GM18505 (cell line): ENCODE results near the gene KRTAP6-1.

Experiments
- ATAC-seq: cut with Tn5 transposase; IDR thresholded peaks from one replicate; pipeline ENCODE4 v1.9.1; 2021; ENCODE audit not compliant: unreplicated experiment
- POLR2A ChIP-seq: IDR thresholded peaks from 4 replicates; pipeline ENCODE4 v1.6.1; 2011; ENCODE audit warnings: borderline replicate concordance; ENCODE audit not compliant: insufficient read depth, insufficient read length; ENCODE audit errors: extremely low read depth

The KRTAP6-1 gene

DNA sequence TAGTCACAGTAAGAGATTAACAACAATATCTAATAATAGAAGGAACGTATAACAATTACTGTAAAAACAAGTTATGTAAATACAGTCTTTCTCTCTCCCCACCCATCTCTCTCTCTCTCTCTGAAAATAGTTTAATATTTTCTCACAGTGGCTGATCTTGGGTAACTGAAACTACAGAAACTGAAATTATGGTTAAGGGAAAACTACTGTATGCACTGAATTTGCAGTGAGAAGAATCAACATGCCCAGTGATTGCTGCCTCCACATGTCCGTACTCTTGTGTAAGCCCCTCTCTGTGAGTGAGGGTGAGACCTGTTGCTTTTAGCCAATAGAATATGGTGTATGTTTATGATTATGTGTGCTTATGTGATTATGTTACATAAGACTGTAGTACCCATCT is 1.6 kb downstream of the KRTAP6-1 start:
- TF ChIP-seq POLR2A = no peak
- ATAC-seq = no peak

- no peak for ATAC-seq
Observed at GRCh38 chr21:30605968-30606367, 7.8 kb downstream of the KRTAP6-1 start.

GRCh38 chr21:30600787-30601186 is 12.9 kb downstream of the KRTAP6-1 start, which contains the start of gene KRTAP22-1:
Gene KRTAP22-1 (plus strand): TSS chr21:30601087.
- no peak for TF ChIP-seq POLR2A
- ATAC-seq = no peak

More at GRCh38 chr21:30605968-30606367, 7.8 kb downstream of the KRTAP6-1 start:
- TF ChIP-seq POLR2A = no peak

GRCh38 chr21:30598802-30599201 is 14.9 kb downstream of the KRTAP6-1 start, which contains the start of gene KRTAP6-2:
Gene KRTAP6-2 (minus strand): TSS chr21:30598902. CDS start chr21:30598874, 28 bp downstream.
- no peak for TF ChIP-seq POLR2A
- no peak for ATAC-seq

DNA sequence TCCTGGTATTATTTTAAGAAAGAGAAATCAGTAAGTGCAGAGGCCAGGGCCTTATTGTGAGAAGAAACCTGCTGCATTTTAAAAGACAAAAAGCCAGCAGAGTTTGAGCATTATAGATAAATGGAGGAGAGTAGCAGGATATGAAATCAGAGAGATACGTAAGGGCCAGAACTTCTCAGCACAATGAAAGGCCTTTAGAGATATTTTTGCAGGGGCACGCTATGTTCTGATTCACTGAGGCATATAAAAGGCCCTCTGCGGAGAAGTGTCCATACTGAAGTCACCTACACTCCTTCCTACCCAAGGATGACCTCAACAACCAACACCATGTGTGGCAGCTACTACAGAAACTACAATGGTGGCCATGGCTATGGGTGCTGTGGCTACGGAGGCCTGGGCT is 21.6 kb downstream of the KRTAP6-1 start, which contains the start of gene KRTAP6-3:
KRTAP6-3 (plus strand) TSS at position 301 of the 400 bp plus-strand sequence; CDS start at position 307, 6 bp downstream.
- no peak for TF ChIP-seq POLR2A
- no peak for ATAC-seq

GRCh38 chr21:30590297-30590696 is 23.4 kb downstream of the KRTAP6-1 start, which contains the start of gene KRTAP22-2:
Gene KRTAP22-2 (minus strand): TSS chr21:30590397.
- no peak for ATAC-seq
- TF ChIP-seq POLR2A = no peak

DNA sequence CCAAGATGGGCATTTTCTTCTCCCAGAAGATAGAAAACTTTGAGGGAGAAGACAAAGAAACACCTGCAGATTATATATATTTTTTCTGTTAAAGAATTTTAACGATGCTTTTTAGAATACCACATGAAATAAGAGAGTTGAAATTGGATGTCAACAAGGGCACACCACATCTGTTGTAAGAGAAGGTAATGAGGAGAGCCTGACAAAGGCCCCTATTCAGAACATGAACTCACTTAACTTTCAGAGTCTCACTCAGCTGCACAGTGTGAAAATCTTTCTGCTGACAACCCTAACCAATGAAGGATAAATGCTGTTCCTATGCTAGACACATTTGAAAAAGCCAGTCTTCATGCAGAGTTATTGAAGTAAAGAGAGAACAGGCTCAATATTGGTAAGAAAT is 30.9 kb downstream of the KRTAP6-1 start:
- no peak for ATAC-seq
- TF ChIP-seq POLR2A = no peak

GRCh38 chr21:30580132-30580531 is 33.6 kb downstream of the KRTAP6-1 start:
- no peak for TF ChIP-seq POLR2A
- no peak for ATAC-seq

DNA sequence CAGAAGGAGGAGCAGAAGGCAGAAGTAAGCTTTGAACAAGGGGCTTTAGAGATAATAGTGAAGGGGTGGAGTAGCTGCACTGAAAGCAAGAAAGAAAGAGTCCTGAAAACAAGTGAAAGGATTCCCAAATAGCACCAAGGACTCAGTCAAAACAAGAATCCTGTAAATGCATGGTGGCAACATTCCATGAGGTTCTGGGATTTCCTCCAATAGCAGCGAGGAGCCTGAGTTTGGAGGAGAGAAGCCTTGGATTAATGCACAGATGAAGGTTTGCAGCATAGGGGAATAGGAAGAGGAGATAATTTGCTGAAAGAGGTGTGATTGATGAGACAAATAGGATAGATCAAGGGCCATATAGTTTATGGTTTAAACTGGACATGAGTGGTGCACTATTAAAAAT is 34.4 kb downstream of the KRTAP6-1 start:
- no peak for ATAC-seq
- TF ChIP-seq POLR2A = no peak

GRCh38 chr21:30577766-30578165 is 36.0 kb downstream of the KRTAP6-1 start:
- no peak for ATAC-seq
- no peak for TF ChIP-seq POLR2A

DNA sequence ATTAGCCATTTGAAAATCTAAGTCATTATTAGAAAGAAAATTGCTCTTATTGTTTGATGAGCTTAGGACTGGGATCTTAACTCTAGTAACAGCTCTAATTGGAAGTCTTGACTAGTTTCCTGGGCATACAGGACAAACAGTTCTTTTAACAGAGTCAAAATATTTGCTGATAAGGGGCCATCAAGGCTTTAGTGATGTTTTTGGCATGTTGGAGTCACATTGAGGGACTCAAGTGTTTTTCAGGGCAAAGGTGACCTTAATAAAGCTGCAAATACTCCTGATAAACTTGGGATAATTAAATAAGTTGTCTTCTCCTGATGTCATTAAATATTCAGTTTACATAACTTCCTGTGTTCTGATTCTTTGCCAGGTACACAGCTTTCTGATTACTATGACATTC is 46.1 kb downstream of the KRTAP6-1 start:
- ATAC-seq = no peak
- TF ChIP-seq POLR2A = no peak

GRCh38 chr21:30563630-30564029 is 50.1 kb downstream of the KRTAP6-1 start:
- ATAC-seq = no peak
- no peak for TF ChIP-seq POLR2A
